ENCODE results near the gene CCDC171.
"Not testable (repeated sequence)": the region's sequence is repeated elsewhere in the genome, so short reads cannot be mapped to it uniquely, and the experiment has no call there.

CCDC171 gene

GRCh38 chr9:15699876-15700559 lies 147.2 kb downstream of the CCDC171 start:
- DNase-seq, result not testable (repeated sequence)

- DNase-seq, result no peak
Observed at GRCh38 chr9:15707000-15707399, 154.2 kb downstream of the CCDC171 start.

- DNase-seq, result no peak
Observed at GRCh38 chr9:15711531-15711930, 158.7 kb downstream of the CCDC171 start.

- DNase-seq, result no peak
Observed at GRCh38 chr9:15711931-15712330, 159.1 kb downstream of the CCDC171 start.

GRCh38 chr9:15714746-15715145 lies 161.9 kb downstream of the CCDC171 start:
- no peak for DNase-seq

- no peak for DNase-seq
Observed at GRCh38 chr9:15717290-15717967, 164.6 kb downstream of the CCDC171 start.

GRCh38 chr9:15718423-15718822 lies 165.6 kb downstream of the CCDC171 start:
- DNase-seq, result no peak

- no peak for DNase-seq
Observed at GRCh38 chr9:15720861-15721260, 168.0 kb downstream of the CCDC171 start.

GRCh38 chr9:15722888-15723287 lies 170.0 kb downstream of the CCDC171 start:
- no peak for DNase-seq

GRCh38 chr9:15724016-15724415 lies 171.2 kb downstream of the CCDC171 start:
- no peak for DNase-seq

- DNase-seq, result no peak
Observed at GRCh38 chr9:15724612-15725011, 171.8 kb downstream of the CCDC171 start.

GRCh38 chr9:15725953-15726352 lies 173.1 kb downstream of the CCDC171 start:
- DNase-seq, result no peak

- DNase-seq, result no peak
Observed at GRCh38 chr9:15729507-15729906, 176.7 kb downstream of the CCDC171 start.

- no peak for DNase-seq
Observed at GRCh38 chr9:15735083-15735857, 182.4 kb downstream of the CCDC171 start.

- no peak for DNase-seq
Observed at GRCh38 chr9:15736569-15736968, 183.7 kb downstream of the CCDC171 start.

GRCh38 chr9:15738011-15738410 lies 185.2 kb downstream of the CCDC171 start:
- no peak for DNase-seq

GRCh38 chr9:15741015-15741414 lies 188.2 kb downstream of the CCDC171 start:
- DNase-seq, result no peak

- DNase-seq, result no peak
Observed at GRCh38 chr9:15743512-15743911, 190.7 kb downstream of the CCDC171 start.

GRCh38 chr9:15744196-15744595 lies 191.4 kb downstream of the CCDC171 start:
- DNase-seq, result no peak

GRCh38 chr9:15746905-15747304 lies 194.1 kb downstream of the CCDC171 start:
- no peak for DNase-seq

- no peak for DNase-seq
Observed at GRCh38 chr9:15755660-15756059, 202.8 kb downstream of the CCDC171 start.

- no peak for DNase-seq
Observed at GRCh38 chr9:15761551-15761950, 208.7 kb downstream of the CCDC171 start.

GRCh38 chr9:15763371-15763770 lies 210.5 kb downstream of the CCDC171 start:
- DNase-seq, result no peak

- DNase-seq, result no peak
Observed at GRCh38 chr9:15764131-15764530, 211.3 kb downstream of the CCDC171 start.
